Lung (tissue), 12 donors: Measurements from ENCODE around the gene TLE3. TPM values are rescaled to one million over a fixed set of nuclear protein-coding genes. Genes with fewer than 3 reads are reported as not detected.
A peak's percentile ranks its signal among the peaks of the same experiment; 100 is the strongest.

Source experiments
- ATAC-seq: fragments of 200-7000 bp; cut with Tn5 transposase; one replicate; pipeline ENCODE4 v1.9.1; 2020; ENCODE audit warnings: moderate number of reproducible peaks; ENCODE audit not compliant: insufficient read depth, low FRiP score
- DNase-seq, 3 donors: peaks; one replicate each; pipeline ENCODE4 v3.0.0-alpha.2; 2013 to 2017
- H3K27ac ChIP-seq, 2 donors: one replicate each; pipeline ENCODE4 v1.5.1; 2013; ENCODE audit warnings: mild to moderate bottlenecking in 2 of 2, moderate library complexity in 2 of 2, control low read depth in 1 of 2, inconsistent platforms in 1 of 2, low read depth in 1 of 2, low read length in 1 of 2
- H3K27me3 ChIP-seq, 3 donors: one replicate each; pipeline ENCODE4 v1.5.1; 2013; ENCODE audit warnings: low read length in 2 of 3; ENCODE audit not compliant: control insufficient read depth in 3 of 3, insufficient read depth in 3 of 3
- H3K36me3 ChIP-seq, 4 donors: one replicate each; pipeline ENCODE4 v1.5.1; 2013; ENCODE audit warnings: low read length in 4 of 4, mild to moderate bottlenecking in 1 of 4, moderate library complexity in 1 of 4; ENCODE audit not compliant: control insufficient read depth in 4 of 4, insufficient read depth in 4 of 4
- H3K4me1 ChIP-seq, 5 donors: one replicate each; pipeline ENCODE4 v1.5.1; 2013; ENCODE audit warnings: low read length in 5 of 5, mild to moderate bottlenecking in 2 of 5, moderate library complexity in 1 of 5; ENCODE audit not compliant: control insufficient read depth in 5 of 5, insufficient read depth in 5 of 5
- H3K4me3 ChIP-seq: one replicate; pipeline ENCODE4 v1.5.1; 2013; ENCODE audit warnings: mild to moderate bottlenecking, control low read depth, moderate library complexity
- H3K9ac ChIP-seq, 2 donors: one replicate each; pipeline ENCODE4 v1.5.1; 2013; ENCODE audit warnings: low read length in 2 of 2, control low read depth in 1 of 2; ENCODE audit not compliant: insufficient read depth in 1 of 2
- H3K9me3 ChIP-seq, 4 donors: one replicate each; pipeline ENCODE4 v1.5.1; 2013; ENCODE audit warnings: low read length in 3 of 4, mild to moderate bottlenecking in 1 of 4, moderate library complexity in 1 of 4; ENCODE audit not compliant: control insufficient read depth in 4 of 4, insufficient read depth in 3 of 4
- WGBS, 2 donors: extraction: QIAGEN DNeasy Blood & Tissue Kit; methylation state at CpG; one replicate each; pipeline ENCODE4 v1.1.7; 2013; 5-methylcytosine and 5-hydroxymethylcytosine counted together
- polyA plus RNA-seq, 2 donors: library from polyadenylated mRNA; stranded (reverse); fragments of 200-250 nt; gene quantifications; one replicate each; pipeline ENCODE4 v1.2.1, GENCODE V29; 2013
- total RNA-seq, 2 donors: library from RNA; depleted of rRNA in 1 of 2; stranded (reverse); fragments of >200 nt in 1 of 2; gene quantifications; one replicate each; pipeline ENCODE4 v1.2.1, GENCODE V29; 2014 to 2021
- TF ChIP-seq, protein P1 (sequence below): IDR thresholded peaks from 2 replicates; pipeline ENCODE4 v1.5.1; 2012; ENCODE audit warnings: mild to moderate bottlenecking; ENCODE audit errors: control extremely low read depth, extremely low read depth
- donor health status: control.
- donor health status: control.
- donor health status: Bipolar disorder and iron deficiency.
- donor health status: healthy.
- donor health status: DM: yes; HTN: yes; CAD: no.

Gene TLE3
- total and polyA plus RNA-seq, 4 donors: 22.7 to 77.3 (median 73.3) TPM

DNA sequence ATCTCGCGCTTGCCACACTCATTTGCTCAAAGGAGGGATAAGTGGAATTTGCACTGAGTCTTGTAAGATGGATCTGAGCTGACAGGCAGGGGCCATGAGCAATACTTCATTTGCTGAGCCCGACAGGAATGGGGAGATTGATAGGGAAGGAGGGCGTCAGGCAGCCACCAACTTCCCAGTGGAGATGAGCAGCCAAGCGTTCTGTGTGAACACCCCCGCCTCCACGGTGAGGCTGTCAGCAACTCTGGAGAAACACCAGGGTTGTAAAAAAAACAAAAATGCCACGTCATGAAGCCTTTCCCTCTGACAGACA lies 36.8 kb downstream of the TLE3 start:
- H3K36me3 ChIP-seq: peaks cover 18 to 85% (median 59%) of the 10 kb centered on the region in 4 donors

DNA sequence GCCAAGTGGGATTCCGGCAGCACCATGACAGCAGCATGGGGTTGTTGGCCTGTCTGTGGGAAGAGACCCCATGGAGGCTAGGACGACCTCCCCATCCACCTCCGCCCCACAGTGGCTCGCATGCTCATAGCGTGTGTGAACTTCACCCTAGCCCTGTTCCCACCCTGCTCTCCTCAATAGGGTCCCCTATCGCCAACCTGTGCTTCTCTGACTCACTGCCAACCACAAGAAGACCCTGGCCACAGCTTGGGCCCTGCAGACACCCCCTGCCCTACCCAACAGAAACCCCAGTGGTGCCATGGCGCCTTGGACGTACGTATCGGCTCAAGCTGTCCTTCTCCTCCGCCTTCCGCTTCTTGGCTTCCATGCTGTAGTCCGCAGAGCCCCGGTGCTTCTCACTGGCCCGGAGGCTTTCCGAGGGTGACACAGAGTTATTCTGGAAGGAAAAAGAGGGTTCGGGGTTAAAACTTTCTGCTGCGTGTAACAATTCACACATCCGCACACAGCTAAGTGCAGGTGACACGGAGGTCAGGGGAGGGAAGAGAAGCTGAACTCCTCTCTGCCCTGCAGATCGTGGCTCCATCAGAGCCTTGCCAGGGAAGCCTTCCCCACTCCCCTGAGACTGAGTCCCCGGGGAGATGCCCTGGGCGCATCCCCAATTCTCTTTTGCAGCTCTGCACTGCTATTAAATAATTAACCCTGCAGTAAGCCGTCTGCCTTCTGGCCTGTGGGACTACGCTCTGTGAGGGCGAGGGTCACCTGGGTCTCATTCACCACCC lies 37.3 kb downstream of the TLE3 start:
- Histone ChIP-seq H3K27me3 (no peaks in the 10 kb centered on the region), H3K36me3 (peaks cover 18 to 85% (median 61%) of the 10 kb centered on the region in 4 donors), H3K9ac (no peak overlapping the region), H3K4me1 (peaks cover 4 to 44% (median 31%) of the 10 kb centered on the region in 5 donors), H3K27ac (no peak overlapping the region), H3K4me3 (no peak overlapping the region), H3K9me3 (no peaks in the 10 kb centered on the region)
- DNase-seq (peak in 1 of 3 donors; percentile 1), ATAC-seq (no peak)
- WGBS, 2 donors: 95 to 96% methylated on average over 26 of the region's 26 CpGs
- TF ChIP-seq, protein P1, sequence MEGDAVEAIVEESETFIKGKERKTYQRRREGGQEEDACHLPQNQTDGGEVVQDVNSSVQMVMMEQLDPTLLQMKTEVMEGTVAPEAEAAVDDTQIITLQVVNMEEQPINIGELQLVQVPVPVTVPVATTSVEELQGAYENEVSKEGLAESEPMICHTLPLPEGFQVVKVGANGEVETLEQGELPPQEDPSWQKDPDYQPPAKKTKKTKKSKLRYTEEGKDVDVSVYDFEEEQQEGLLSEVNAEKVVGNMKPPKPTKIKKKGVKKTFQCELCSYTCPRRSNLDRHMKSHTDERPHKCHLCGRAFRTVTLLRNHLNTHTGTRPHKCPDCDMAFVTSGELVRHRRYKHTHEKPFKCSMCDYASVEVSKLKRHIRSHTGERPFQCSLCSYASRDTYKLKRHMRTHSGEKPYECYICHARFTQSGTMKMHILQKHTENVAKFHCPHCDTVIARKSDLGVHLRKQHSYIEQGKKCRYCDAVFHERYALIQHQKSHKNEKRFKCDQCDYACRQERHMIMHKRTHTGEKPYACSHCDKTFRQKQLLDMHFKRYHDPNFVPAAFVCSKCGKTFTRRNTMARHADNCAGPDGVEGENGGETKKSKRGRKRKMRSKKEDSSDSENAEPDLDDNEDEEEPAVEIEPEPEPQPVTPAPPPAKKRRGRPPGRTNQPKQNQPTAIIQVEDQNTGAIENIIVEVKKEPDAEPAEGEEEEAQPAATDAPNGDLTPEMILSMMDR: no peak

More for the DNA sequence above, 36.8 kb downstream of the TLE3 start:
- H3K4me1 ChIP-seq: peaks cover 4 to 47% (median 33%) of the 10 kb centered on the region in 5 donors
- H3K4me3 ChIP-seq: no peak overlapping the region
- H3K27me3 ChIP-seq: no peaks in the 10 kb centered on the region
- H3K9ac ChIP-seq: no peak overlapping the region
- TF ChIP-seq, protein P1: no peak
- WGBS, 2 donors: 92 to 94% methylated on average over 8 of the region's 8 CpGs
- no peaks in the 10 kb centered on the region for H3K9me3 ChIP-seq
- no peak for DNase-seq
- no peak for ATAC-seq
- H3K27ac ChIP-seq: no peak overlapping the region

DNA sequence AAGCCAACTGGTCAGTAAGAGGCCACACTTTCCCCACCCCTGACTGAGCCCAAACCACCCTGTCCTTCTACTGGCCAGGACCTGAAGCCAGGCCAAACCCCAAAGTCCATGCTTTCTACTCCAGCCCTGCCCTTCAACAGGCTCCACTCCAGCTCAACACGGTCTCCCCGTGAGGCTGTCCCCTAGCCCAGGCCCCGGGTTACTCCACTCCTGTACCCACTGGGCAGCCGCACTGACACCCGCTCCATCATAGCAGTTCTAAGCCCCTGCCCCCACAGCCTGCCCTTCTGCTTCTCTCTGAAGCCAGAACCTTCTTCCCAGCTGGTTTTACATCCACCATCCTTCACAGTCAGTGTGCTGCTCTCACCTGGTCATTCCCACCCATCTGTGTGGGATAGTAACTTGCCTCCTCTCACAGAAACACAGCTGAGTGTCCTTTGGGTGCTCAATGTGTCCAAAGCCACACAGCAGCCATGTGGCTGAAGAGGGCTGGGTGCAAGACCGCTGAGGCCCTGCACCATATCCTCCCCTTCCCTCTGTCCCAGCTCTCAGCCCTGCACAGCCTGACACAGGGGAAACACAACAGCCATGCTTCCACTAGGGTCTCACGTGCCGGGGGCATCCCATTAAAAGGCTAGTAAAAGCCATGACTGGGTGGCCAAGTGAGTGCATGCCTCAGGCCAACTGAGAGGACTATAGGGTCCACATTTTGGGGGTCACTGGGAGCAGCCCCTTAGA lies 38.1 kb downstream of the TLE3 start:
- WGBS, 2 donors: 91 to 96% methylated on average over 8 of the region's 8 CpGs
- DNase-seq (no peak), ATAC-seq (no peak)
- Histone ChIP-seq H3K27me3 (no peaks in the 10 kb centered on the region), H3K36me3 (peaks cover 18 to 87% (median 65%) of the 10 kb centered on the region in 4 donors), H3K4me3 (no peak overlapping the region), H3K9ac (no peak overlapping the region), H3K4me1 (peaks cover 0 to 36% (median 24%) of the 10 kb centered on the region in 5 donors), H3K9me3 (peaks cover 0 to 4% (median 0%) of the 10 kb centered on the region in 4 donors), H3K27ac (no peak overlapping the region)
- TF ChIP-seq, protein P1: no peak
